ENCODE data around the gene MEGF11. TPM values are rescaled to one million over a fixed set of nuclear protein-coding genes. Genes with fewer than 3 reads are reported as not detected.

MEGF11 gene
- polyA plus RNA-seq, 1 donor: 0.66 TPM

- Histone ChIP-seq H3K27me3 (ENCODE audit: control insufficient read depth, insufficient read depth, low read length) (peaks cover 47% of the 10 kb centered on the region), H3K9me3 (ENCODE audit: control insufficient read depth, low read depth, low read length) (no peaks in the 10 kb centered on the region), H3K4me3 (ENCODE audit: low read length) (no peak overlapping the region), H3K4me1 (ENCODE audit: control insufficient read depth, insufficient read depth, low read length) (no peaks in the 10 kb centered on the region), H3K36me3 (ENCODE audit: control insufficient read depth, insufficient read depth, low read length) (no peaks in the 10 kb centered on the region), H3K27ac (ENCODE audit: low read length) (no peak overlapping the region)
- no CpG with 5 or more reads among the region's 5 CpGs for WGBS (ENCODE audit: insufficient coverage, low lambda C conversion rate)
- DNase-seq: no peak
These were observed 260.3 kb downstream of the MEGF11 start for GRCh38 chr15:65993236-65993635.

- H3K9me3 ChIP-seq (ENCODE audit: control insufficient read depth, low read depth, low read length): no peaks in the 10 kb centered on the region
- WGBS (ENCODE audit: insufficient coverage, low lambda C conversion rate): 80% methylated on average over 1 of the region's 10 CpGs
- no peak overlapping the region for H3K4me3 ChIP-seq (ENCODE audit: low read length)
- no peak for DNase-seq
- peaks cover 50% of the 10 kb centered on the region for H3K27me3 ChIP-seq (ENCODE audit: control insufficient read depth, insufficient read depth, low read length)
- H3K27ac ChIP-seq (ENCODE audit: low read length): no peak overlapping the region
- H3K36me3 ChIP-seq (ENCODE audit: control insufficient read depth, insufficient read depth, low read length): no peaks in the 10 kb centered on the region
- H3K4me1 ChIP-seq (ENCODE audit: control insufficient read depth, insufficient read depth, low read length): no peaks in the 10 kb centered on the region
These were observed 261.6 kb downstream of the MEGF11 start for GRCh38 chr15:65991721-65992483.

GRCh38 chr15:65990298-65990981, 263.1 kb downstream of the MEGF11 start:
- no peaks in the 10 kb centered on the region for H3K36me3 ChIP-seq (ENCODE audit: control insufficient read depth, insufficient read depth, low read length)
- 97% methylated on average over 3 of the region's 5 CpGs for WGBS (ENCODE audit: insufficient coverage, low lambda C conversion rate)
- DNase-seq: no peak
- H3K9me3 ChIP-seq (ENCODE audit: control insufficient read depth, low read depth, low read length): no peaks in the 10 kb centered on the region
- no peaks in the 10 kb centered on the region for H3K4me1 ChIP-seq (ENCODE audit: control insufficient read depth, insufficient read depth, low read length)
- peaks cover 52% of the 10 kb centered on the region for H3K27me3 ChIP-seq (ENCODE audit: control insufficient read depth, insufficient read depth, low read length)
- H3K27ac ChIP-seq (ENCODE audit: low read length): no peak overlapping the region
- no peak overlapping the region for H3K4me3 ChIP-seq (ENCODE audit: low read length)

GRCh38 chr15:65987100-65987499, 266.4 kb downstream of the MEGF11 start:
- Histone ChIP-seq H3K27me3 (ENCODE audit: control insufficient read depth, insufficient read depth, low read length) (peaks cover 55% of the 10 kb centered on the region), H3K9me3 (ENCODE audit: control insufficient read depth, low read depth, low read length) (no peaks in the 10 kb centered on the region), H3K36me3 (ENCODE audit: control insufficient read depth, insufficient read depth, low read length) (no peaks in the 10 kb centered on the region), H3K27ac (ENCODE audit: low read length) (no peak overlapping the region), H3K4me3 (ENCODE audit: low read length) (no peak overlapping the region), H3K4me1 (ENCODE audit: control insufficient read depth, insufficient read depth, low read length) (no peaks in the 10 kb centered on the region)
- 40% methylated on average over 1 of the region's 5 CpGs for WGBS (ENCODE audit: insufficient coverage, low lambda C conversion rate)
- DNase-seq: no peak

- Histone ChIP-seq H3K4me1 (ENCODE audit: control insufficient read depth, insufficient read depth, low read length) (peaks cover 5% of the 10 kb centered on the region), H3K9me3 (ENCODE audit: control insufficient read depth, low read depth, low read length) (no peaks in the 10 kb centered on the region), H3K27ac (ENCODE audit: low read length) (no peak overlapping the region), H3K27me3 (ENCODE audit: control insufficient read depth, insufficient read depth, low read length) (peaks cover 55% of the 10 kb centered on the region), H3K36me3 (ENCODE audit: control insufficient read depth, insufficient read depth, low read length) (no peaks in the 10 kb centered on the region), H3K4me3 (ENCODE audit: low read length) (no peak overlapping the region)
- 43% methylated on average over 1 of the region's 2 CpGs for WGBS (ENCODE audit: insufficient coverage, low lambda C conversion rate)
- no peak for DNase-seq
These were observed 267.1 kb downstream of the MEGF11 start for GRCh38 chr15:65986416-65986815.

- H3K27ac ChIP-seq (ENCODE audit: low read length): no peak overlapping the region
- no peaks in the 10 kb centered on the region for H3K9me3 ChIP-seq (ENCODE audit: control insufficient read depth, low read depth, low read length)
- no peaks in the 10 kb centered on the region for H3K36me3 ChIP-seq (ENCODE audit: control insufficient read depth, insufficient read depth, low read length)
- H3K27me3 ChIP-seq (ENCODE audit: control insufficient read depth, insufficient read depth, low read length): peaks cover 52% of the 10 kb centered on the region
- H3K4me3 ChIP-seq (ENCODE audit: low read length): no peak overlapping the region
- WGBS (ENCODE audit: insufficient coverage, low lambda C conversion rate): no CpG with 5 or more reads among the region's 5 CpGs
- no peak for DNase-seq
- peaks cover 6% of the 10 kb centered on the region for H3K4me1 ChIP-seq (ENCODE audit: control insufficient read depth, insufficient read depth, low read length)
These were observed 268.2 kb downstream of the MEGF11 start for GRCh38 chr15:65985387-65985786.

- Histone ChIP-seq H3K27ac (ENCODE audit: low read length) (no peak overlapping the region), H3K36me3 (ENCODE audit: control insufficient read depth, insufficient read depth, low read length) (no peaks in the 10 kb centered on the region), H3K4me1 (ENCODE audit: control insufficient read depth, insufficient read depth, low read length) (peaks cover 6% of the 10 kb centered on the region), H3K4me3 (ENCODE audit: low read length) (no peak overlapping the region), H3K9me3 (ENCODE audit: control insufficient read depth, low read depth, low read length) (no peaks in the 10 kb centered on the region), H3K27me3 (ENCODE audit: control insufficient read depth, insufficient read depth, low read length) (peaks cover 46% of the 10 kb centered on the region)
- 50% methylated on average over 2 of the region's 9 CpGs for WGBS (ENCODE audit: insufficient coverage, low lambda C conversion rate)
- no peak for DNase-seq
These were observed 270.8 kb downstream of the MEGF11 start for GRCh38 chr15:65982627-65983322.

- no CpG with 5 or more reads among the region's 42 CpGs for WGBS (ENCODE audit: insufficient coverage, low lambda C conversion rate)
- H3K4me3 ChIP-seq (ENCODE audit: low read length): peak overlapping the region; percentile 18
- peak; percentile 12 to 59 for DNase-seq
- H3K27ac ChIP-seq (ENCODE audit: low read length): no peak overlapping the region
- peaks cover 6% of the 10 kb centered on the region for H3K4me1 ChIP-seq (ENCODE audit: control insufficient read depth, insufficient read depth, low read length)
- peaks cover 43% of the 10 kb centered on the region for H3K27me3 ChIP-seq (ENCODE audit: control insufficient read depth, insufficient read depth, low read length)
- no peaks in the 10 kb centered on the region for H3K36me3 ChIP-seq (ENCODE audit: control insufficient read depth, insufficient read depth, low read length)
- H3K9me3 ChIP-seq (ENCODE audit: control insufficient read depth, low read depth, low read length): no peaks in the 10 kb centered on the region
These were observed 271.5 kb downstream of the MEGF11 start for GRCh38 chr15:65981837-65982626.

GRCh38 chr15:65980824-65981456, 272.6 kb downstream of the MEGF11 start:
- no peaks in the 10 kb centered on the region for H3K9me3 ChIP-seq (ENCODE audit: control insufficient read depth, low read depth, low read length)
- H3K4me3 ChIP-seq (ENCODE audit: low read length): no peak overlapping the region
- DNase-seq: peak; percentile 32 to 49
- H3K27me3 ChIP-seq (ENCODE audit: control insufficient read depth, insufficient read depth, low read length): peaks cover 36% of the 10 kb centered on the region
- WGBS (ENCODE audit: insufficient coverage, low lambda C conversion rate): no CpG with 5 or more reads among the region's 5 CpGs
- H3K4me1 ChIP-seq (ENCODE audit: control insufficient read depth, insufficient read depth, low read length): peaks cover 6% of the 10 kb centered on the region
- no peaks in the 10 kb centered on the region for H3K36me3 ChIP-seq (ENCODE audit: control insufficient read depth, insufficient read depth, low read length)
- H3K27ac ChIP-seq (ENCODE audit: low read length): no peak overlapping the region
